Stimulated activated CD8-positive, alpha-beta memory T cell treated with anti-CD3 and anti-CD28 coated beads, Interleukin-7, amount 100 ng/mL, for 4 hours (primary cell): ENCODE results near the gene FGD1.

Experiments
- DNase-seq, 2 donors: peaks; one replicate each; pipeline ENCODE4 v3.0.0-alpha.2; 2020; ENCODE audit warnings: low read depth in 2 of 2

Gene FGD1

DNA sequence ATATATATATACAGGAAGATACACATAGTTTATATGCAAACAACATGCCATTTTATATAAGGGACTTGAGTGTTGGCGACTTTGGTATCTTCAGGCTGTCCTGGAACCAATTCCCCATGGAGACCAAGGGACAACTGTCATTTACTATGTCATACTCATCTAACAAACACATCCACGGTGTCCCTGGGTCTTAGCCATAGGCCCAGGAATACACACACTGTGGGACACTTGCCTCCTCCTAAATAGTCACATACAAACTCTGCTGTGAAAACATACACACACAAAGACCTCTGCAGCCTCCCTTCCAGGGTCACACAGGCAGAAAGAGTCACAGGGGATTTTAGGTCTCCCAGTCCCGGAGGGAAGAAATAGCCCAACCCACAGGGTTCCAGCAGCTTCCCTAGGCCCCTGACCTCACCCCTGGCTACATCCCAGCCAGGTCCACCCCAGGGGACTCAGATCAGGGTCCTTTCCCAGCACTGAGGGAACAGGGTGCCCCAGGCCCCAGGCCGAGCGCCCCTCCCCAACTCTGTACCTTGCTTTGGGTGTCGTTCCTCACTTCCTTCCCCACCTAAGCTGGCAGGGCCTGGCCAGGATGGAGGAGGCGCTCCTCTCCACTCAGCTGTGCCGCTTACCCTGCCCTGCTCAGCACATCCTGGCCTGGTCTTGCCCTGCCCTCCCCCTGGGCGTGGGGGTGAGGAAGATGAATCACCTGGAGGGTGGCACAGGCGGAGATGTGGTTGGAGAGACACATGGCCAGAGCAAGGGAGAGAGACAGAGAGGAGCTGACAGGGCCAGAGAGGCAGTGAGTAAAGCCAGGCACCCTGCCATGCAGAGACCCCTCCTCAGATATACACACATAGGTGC lies 21.8 kb downstream of the FGD1 start:
- no peak for DNase-seq

DNA sequence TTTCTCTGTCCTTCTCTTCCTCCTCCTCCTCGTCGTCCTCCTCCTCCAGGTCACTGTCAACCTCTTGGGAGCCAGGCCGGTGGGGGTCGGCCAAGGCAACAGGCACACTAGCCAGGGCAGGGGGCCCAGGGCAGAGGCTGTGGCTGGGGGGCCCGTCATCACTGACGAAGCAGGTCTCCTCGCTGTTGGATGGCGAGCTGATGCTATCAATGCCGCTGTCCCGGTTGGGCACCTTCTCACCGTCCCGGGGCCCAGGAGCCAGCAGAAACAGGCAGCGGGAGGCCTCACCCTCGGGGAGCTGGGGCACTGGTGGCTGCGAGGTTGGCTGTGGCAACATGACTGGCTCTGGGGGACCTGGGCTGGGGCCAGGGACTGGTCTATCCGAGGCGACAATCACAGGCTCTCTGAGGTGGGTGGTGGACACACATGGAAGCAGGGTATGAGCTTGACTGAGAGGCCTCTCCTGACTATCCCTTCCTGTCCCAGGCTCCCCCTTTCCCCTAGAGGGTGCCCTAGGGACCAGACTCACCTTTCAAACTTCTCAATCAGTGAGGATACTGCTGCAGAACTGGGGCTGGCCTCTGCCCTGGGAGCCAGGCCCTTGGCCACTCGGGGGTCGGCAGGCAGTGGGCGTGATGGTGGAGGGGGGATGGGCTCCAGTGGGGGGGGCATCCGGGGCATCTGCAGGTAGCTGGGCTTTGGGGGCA lies 25.8 kb downstream of the FGD1 start:
- no peak for DNase-seq

DNA sequence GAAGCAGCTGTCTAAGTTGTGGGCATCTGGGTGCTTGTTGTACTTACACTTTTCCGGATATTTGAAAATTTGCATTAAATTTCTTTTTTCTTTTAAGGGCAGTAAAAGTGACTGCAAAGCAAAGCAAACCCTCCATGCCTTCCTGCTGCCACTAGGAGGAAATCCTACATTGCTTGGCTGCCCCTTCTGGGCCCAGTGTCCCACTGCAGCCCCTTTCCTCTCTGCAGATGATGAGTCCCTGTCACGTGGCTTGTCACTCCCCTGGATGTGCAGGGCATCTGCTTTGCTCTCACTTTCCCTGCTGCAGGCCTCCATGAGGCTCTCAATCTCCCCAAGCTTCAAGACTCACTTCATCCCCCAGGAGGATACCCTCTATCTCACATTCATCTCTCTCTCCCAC lies 43.1 kb downstream of the FGD1 start:
- DNase-seq, result no peak

DNA sequence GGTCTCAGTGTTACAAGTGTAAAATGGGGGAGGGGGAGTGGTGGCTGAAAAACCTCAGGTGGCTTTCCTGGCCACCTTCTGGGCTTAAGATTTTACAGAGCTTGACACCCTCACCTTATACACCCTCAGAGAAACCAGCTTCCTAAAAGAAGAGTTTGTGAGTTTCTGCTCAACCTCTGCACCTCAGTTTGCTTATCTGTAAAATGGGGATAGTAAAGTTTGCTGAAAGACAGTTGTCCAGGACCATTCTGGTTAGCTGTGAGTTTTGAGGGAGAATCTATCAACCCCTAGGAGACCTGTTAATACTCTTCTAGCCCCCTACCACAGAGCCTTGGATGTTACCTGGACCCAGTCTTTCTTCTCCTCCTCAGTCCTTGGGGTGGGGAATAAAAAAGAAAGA lies 46.1 kb downstream of the FGD1 start:
- no peak for DNase-seq

DNA sequence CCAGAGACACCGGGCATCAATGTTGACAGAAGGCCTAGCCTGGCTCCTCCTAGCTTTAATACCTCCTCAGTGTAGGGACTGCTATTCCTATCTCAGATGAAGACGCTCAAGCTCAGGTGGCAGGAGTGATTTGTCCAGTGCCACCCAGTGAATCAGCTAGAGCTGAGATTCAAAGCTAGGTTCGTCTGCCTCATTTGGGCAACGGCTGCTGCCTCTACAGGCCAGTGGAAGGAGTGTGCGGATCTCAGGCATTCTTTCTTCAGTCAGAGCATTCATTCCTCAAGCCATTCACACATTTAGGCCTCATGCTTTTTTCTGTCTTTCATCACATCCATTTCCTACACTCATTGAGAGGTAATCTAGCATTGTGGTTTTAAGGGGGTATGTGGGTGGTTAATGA lies 48.6 kb downstream of the FGD1 start:
- no peak for DNase-seq

DNA sequence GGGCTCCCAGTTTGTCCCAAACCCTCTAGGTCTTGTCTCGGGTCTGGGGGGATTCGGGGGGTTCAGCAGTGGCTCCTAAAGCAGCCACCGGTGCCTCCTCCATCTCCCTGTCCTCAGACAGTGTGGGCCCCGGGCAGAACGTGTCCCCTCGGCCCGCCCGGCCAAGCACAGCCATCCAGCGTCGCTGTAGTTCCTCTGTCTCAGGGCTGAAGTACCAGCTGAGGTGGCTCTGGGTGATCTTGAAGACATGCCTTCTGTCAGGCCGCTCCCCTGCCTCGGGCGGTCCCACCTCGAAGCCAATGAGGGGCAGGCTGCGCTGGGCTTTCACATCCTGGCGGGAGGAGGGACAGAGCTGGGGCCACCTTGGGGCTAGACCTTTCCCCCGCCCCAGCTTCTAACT lies 50.0 kb downstream of the FGD1 start:
- DNase-seq, result no peak

DNA sequence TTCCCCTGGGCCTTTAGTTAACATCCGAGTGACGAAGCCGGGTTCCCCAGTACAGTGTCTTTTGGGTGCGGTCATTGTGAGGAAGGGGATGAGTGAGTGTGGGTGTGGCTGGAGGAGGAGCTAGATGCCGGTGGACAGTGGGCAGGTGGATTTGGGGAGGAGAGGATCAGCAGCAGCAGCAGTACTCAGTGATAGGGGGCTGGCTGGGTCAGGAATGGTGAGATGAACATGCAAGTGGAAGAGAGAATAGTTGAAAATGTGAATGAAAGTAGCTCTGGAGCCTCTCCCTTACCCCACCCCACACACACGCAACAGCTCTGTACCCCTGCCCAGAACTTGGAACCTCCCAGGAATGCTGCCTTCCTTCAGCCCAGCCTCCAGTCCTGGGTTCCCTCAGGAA lies 51.3 kb downstream of the FGD1 start:
- no peak for DNase-seq

DNA sequence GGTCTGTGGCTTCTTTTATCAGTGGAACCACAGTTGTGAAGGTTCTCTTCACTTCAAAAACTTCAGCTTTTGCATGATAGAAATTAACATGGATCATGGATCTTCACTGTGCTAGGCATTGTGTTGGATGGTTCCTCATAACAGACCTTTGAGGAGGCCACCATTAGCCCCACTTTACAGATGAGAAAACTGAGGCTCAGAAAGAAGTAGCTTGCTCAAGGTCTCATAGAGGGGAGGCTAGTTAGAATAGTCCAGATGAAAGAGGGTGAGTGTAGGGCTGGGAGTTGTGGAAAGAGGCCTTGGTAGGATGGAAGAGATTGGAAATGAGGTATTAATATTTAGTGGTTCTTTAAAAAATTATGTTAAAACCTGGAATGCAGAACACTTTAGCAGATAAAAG lies 53.2 kb downstream of the FGD1 start:
- DNase-seq, result no peak

DNA sequence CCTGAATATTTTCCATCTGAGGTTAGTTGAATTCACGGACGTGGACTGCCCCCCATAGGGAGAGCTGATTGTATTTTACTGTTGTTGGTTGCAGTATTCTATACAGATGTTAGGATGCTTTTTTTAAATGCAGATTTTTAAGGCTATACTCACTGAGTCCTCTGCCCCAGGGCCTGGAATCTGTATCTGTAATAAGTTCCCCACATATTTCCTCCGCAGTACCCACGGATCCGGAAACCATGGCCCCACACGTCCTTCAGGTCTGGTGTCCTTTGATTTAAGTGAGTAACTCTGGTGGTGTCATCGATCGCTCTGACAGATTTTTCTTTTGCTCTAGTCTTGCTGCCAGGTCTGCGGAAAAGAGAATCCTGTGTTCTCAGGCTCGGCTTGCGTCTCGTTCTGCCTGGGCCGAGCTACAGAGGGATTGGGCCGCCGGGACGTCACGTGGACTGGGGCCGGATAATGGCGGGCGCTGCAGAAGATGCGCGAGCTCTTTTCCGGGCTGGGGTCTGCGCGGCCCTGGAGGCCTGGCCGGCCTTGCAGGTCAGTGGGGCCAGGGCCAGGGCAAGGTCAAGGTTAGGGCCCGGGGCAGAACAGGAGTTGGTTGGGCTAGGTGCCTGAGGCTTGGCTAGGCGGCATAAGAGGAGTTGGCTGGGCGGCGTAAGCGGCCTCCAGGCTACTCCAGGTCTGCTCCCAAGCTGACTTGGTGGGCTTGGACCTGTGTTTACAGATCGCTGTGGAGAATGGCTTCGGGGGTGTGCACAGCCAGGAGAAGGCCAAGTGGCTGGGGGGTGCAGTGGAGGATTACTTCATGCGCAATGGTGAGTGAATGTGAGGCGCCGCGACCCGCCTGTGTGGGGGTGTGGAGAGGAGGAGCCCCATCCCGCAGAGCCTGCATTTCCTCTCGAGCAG lies 55.8 kb downstream of the FGD1 start, which contains the start of gene TSR2:
Gene TSR2, plus strand, starts transcription at position 445 of the 912 bp plus-strand sequence. Its CDS starts 18 bp downstream, at position 463.
- peak; percentile 60 to 68 for DNase-seq

DNA sequence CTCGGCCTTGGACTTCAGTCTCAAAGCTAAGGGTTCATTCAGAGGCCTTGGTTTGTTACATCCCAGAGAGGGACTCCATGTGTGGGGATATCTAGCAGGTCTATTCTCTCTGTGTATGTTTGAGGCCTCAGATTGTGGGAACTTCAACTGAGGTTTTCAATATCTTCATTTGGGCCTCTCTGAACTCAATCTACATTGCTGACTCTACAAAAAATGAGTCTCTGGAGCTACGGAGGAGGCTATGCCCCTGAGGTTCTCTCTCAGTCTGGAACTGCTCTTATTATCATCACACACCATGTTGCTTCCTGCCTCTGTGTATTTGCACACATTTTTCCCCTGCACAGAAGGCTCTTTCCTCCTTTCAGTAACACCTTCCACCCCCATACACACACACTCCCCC lies 60.9 kb downstream of the FGD1 start:
- DNase-seq, result no peak

DNA sequence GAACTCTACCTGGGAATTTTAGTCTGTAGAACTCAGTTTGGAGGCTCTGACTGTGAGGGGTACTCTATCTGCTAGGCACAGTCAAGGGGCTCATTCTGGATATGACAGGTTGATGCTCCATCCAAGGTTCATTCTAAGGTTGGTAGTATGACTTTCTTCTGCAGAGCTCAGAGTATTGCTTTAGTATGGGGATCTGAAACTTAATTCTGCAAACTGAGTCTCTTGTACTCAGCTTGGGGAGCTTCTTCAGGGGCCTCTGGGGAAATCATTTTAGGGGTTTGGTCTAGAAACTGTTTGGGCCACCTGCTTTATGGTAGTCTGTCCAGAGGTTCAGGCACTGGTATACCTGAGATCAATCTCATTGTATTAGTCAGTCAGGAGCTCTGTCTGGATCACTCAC lies 65.5 kb downstream of the FGD1 start:
- no peak for DNase-seq

DNA sequence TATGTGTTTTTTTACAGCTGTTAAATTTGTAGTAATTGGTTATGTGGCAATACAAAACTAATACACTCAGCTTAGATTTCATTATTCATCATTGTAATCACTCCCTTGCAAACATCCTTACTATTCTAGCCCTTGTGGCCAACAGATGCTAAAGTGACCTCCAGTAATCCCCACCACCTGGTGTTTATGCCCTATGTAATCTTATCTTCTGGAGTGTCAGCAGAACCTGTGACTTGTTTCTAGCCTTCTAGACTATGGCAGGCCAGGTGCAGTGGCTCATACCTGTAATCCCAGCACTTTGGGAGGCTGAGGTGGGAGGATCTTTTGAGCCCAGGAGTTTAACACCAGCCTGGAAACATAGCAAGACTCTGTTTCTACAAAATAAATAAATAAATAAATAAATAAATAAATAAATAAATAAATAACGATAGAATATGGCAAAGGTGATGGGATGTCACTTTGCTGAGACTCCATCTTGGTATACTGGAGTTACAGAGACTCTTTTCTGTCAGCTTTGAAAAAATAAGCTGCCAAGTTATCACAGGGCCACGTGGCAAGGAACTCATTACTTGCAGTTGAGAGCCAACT lies 68.1 kb downstream of the FGD1 start:
- no peak for DNase-seq

DNA sequence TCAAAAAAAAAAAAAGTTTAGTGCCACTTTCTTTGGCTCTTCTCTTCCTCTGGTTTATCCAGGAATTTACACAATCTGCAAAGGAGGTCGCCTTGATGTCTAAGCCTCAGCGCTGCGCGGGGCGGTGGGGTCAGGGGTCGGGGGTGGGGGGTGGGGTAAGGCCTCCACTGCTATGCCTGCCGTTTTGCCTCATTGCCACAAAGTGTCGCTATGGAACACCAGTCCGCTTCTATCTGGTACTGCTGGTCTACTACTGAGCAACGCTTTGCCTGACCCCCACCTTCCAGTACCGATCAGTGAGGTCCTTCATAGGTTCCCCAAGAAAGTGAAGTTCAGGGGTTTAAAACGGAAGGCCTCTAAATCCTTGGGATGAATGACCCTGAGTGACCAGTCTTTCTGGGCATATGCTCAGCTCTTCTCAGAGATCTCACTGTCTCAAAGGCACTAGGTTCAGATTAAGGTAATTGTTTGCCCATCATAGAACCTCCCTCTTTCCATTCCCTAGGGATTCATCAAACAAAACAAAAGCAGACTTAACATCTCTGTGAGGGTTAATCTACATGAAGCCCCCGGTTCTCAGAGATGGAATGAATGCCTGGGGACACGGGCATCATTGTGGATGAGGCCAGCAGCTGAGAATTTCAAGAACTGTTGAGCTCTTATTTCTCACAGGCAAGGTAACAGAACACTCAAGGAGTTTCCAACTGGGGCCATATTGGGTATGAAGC lies 72.7 kb downstream of the FGD1 start:
- no peak for DNase-seq

DNA sequence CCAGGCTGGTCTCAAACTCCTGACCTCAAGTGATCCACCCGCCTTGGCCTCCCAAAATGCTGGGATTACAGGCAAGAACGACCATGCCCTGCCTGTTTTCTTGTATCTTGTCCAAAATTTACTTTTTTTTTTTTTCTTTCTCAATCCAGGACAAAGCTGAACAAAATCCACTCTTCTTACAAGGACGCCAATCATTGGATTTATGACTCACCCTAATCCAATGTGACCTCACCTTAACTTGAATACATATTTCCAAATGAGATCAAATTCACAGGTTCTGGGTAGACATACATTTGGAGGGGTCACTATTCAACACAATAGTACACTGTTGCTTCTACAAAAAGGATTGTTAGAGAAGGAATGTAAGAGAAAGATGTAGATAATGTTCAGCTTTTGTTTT lies 73.9 kb downstream of the FGD1 start:
- DNase-seq, result no peak

DNA sequence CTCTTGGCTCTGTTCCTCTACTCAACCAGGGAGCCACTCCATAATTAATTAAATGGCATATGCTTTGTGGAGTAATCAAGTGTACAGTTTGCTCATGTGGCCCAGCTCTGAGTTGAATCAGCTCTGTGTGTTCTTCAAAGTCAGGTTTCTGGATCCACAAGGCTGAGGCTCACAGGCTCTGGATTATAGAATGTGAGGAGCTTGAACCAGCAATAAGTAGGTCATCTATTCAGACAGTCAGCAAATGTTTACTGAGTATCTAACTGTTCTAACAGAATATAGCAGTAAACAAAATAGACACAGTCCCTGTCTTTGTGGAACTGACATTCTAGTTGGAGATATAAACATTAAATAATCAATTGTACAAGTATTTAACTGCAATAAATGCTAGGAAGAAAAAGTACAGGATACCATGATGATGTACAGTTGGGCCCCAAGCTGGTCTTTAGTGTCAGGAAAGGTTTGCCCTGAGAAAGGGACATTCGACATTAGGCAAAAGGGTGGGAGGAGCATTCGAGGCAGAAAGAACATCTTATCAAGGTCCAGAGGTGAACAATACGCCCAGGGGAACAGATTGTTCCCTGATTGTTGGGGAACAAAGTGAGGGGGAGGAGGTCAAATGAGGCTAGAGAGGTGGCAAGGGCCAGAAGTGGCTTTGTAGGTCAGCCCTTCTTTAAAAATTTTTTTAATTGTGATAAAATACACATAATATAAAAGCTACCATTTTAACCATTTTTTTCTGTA lies 76.3 kb downstream of the FGD1 start:
- DNase-seq, result no peak

DNA sequence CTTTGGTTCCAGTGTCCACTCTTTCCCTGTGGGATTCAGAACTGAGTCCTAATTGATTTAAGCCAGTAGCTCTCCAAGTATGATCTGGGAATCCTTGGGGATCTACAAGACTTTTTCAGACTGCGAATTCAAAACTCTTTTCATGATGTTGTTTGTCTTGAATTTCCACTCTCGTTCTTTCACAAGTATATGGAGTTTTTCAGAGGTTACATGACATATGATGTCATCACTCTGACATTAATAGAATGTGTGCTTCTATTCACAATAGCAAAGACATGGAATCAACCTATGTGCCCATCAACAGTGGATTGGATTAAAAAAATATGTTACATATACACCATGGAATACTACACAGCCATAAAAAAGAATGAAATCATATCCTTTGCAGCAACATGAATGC lies 79.1 kb downstream of the FGD1 start:
- DNase-seq, result no peak

DNA sequence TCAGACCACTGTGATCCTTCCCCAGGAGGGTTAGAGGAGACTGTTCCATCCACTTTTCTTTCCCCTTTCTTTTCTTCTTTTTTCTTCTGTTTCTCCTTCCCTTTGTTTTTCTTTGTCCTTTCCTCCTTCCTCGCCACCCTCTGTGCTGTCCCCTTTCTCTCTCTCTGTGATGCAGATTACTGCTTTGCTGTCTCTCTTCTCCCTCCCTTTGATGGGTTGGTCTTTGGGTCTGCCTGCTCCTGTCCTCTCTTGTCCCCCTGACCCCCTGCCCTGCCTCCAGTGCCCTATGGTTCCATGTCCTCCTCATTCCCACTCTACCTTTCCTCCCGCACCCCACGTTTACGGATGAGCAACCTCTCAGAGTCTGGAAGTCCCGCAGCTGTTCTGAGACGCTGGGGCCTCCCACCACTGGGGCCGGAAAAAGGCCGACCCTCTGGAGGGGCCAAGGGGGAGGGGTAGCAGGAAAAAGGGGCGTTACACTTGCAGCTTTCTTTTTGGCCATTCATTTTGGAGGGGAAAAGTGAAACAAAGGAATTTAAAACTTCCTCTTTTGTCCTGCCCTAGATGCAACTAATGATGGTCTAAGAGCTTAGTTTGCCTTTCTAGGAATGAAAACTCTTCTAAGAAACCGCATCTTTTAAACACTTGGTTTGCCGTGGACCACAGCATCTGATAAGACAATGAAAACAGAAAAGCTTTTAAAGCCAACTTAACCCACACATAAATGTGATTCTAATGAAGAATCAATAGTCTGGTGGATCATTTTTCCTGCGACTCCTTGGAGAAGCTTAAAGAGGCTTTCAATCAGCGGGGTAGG lies 80.3 kb downstream of the FGD1 start:
- DNase-seq, result no peak

DNA sequence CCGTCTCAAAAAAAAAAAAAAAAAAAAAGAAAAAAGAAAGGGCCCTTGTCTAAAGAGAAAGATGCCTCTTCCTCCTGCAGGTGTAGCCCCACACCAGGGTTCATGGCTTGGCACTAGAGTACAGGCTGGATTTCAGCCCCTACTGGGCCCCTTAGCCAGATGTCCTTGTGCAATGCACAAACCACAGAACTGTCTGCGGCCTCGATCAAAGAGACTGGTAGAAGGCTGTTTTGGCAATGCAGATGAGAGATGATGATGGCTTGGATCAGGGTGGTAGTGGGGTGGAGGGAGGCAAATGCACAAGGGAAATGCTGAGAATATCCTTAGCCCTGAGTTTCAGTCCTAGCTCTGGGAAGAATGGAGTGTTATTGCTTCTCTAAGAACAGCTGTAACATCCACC lies 82.3 kb downstream of the FGD1 start:
- DNase-seq, result no peak

DNA sequence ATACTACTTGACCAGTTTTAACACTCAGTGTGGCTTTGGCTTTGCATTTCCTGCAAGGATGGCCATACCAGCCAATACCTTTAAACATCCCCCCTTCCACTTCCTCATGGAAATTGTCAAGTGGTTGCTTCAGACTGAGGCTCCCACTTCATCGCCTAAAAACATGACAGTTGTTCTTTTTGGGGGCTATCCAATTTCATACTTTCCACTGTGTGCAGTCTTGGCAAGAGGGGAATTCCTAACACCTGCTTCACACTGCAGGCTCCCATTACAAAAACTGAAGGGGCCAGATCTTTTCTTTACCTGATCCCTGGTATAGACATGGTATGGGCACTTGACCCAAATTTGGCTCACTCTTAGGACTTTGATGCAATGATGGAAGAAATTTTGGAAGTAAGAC lies 84.3 kb downstream of the FGD1 start:
- DNase-seq, result no peak

DNA sequence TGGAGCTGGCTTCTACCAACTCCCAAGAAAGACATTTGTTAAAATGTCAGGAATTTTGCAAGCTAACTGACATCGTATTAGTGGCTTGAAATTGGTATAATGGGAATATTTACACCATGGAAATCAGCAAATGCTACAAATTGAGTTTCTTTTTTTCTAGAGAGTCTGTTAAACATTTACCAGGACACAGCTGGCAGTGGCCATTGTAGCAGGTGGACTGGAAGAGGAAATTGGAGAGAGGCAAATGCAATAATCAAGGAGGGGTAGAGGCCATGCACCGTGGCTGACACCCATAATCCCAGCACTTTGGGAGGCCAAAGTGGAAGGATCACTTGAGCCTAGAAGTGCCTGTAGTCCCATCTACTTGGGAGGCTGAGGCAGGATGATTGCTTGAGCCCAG lies 88.8 kb downstream of the FGD1 start:
- DNase-seq, result no peak
